Uterus (tissue), 2 donors: ENCODE measurements around the gene KDM1B.

ENCODE experiments used
- POLR2A ChIP-seq, 2 donors: fragments of 450-650 bp; IDR thresholded peaks; one replicate each; pipeline ENCODE4 v1.6.1; 2016; ENCODE audit warnings: antibody characterized with exemption in 2 of 2, mild to moderate bottlenecking in 1 of 2, moderate library complexity in 1 of 2
- TF ChIP-seq, protein P1 (sequence below), 4 experiments: fragments of 200-600 bp in 2 of 4; fragments of 450-650 bp in 2 of 4; sonication (generic) in 2 of 4; IDR thresholded peaks; one replicate each; pipeline ENCODE4 v1.5.1; 2016 to 2019; ENCODE audit warnings: antibody characterized with exemption in 4 of 4, mild to moderate bottlenecking in 2 of 4, moderate library complexity in 1 of 4

GRCh38 chr6:18215436-18215835 is 60.2 kb downstream of the KDM1B start:
- TF ChIP-seq, protein P1, sequence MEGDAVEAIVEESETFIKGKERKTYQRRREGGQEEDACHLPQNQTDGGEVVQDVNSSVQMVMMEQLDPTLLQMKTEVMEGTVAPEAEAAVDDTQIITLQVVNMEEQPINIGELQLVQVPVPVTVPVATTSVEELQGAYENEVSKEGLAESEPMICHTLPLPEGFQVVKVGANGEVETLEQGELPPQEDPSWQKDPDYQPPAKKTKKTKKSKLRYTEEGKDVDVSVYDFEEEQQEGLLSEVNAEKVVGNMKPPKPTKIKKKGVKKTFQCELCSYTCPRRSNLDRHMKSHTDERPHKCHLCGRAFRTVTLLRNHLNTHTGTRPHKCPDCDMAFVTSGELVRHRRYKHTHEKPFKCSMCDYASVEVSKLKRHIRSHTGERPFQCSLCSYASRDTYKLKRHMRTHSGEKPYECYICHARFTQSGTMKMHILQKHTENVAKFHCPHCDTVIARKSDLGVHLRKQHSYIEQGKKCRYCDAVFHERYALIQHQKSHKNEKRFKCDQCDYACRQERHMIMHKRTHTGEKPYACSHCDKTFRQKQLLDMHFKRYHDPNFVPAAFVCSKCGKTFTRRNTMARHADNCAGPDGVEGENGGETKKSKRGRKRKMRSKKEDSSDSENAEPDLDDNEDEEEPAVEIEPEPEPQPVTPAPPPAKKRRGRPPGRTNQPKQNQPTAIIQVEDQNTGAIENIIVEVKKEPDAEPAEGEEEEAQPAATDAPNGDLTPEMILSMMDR (IDR thresholded peaks at IDR 0.05): no peak
- TF ChIP-seq POLR2A (IDR thresholded peaks at IDR 0.05): no peak
